Breast epithelium (tissue), 4 donors: ENCODE measurements around the gene ROR2. TPM values are rescaled to one million over a fixed set of nuclear protein-coding genes. Genes with fewer than 3 reads are reported as not detected.

Experiments used
- DNase-seq, 2 donors: peaks; one replicate each; pipeline ENCODE4 v3.0.0-alpha.2; 2019; ENCODE audit warnings: low spot score in 2 of 2
- H3K27ac ChIP-seq, 2 donors: fragments of 200-600 bp; sonication (generic) in 1 of 2; one replicate each; pipeline ENCODE4 v1.5.1; 2016 to 2019; ENCODE audit warnings: mild to moderate bottlenecking in 1 of 2
- H3K27me3 ChIP-seq, 2 donors: fragments of 200-600 bp; sonication (generic) in 1 of 2; one replicate each; pipeline versions ENCODE4 v1.5.1 to v1.6.0; 2017 to 2019; ENCODE audit warnings: control low read depth in 1 of 2, mild to moderate bottlenecking in 1 of 2
- H3K36me3 ChIP-seq: fragments of 200-600 bp; one replicate; pipeline ENCODE4 v1.5.1; 2019
- H3K4me1 ChIP-seq, 2 donors: fragments of 200-600 bp; sonication (generic); one replicate each; pipeline ENCODE4 v1.5.1; 2016 to 2019; ENCODE audit warnings: control low read depth in 1 of 2
- H3K4me3 ChIP-seq, 3 donors: fragments of 200-600 bp; sonication (generic); 1 replicate in 2 of 3; 2 replicates in 1 of 3; pipeline ENCODE4 v1.5.1; 2016 to 2019; ENCODE audit warnings: mild to moderate bottlenecking in 3 of 3, moderate library complexity in 2 of 3
- H3K9me3 ChIP-seq, 2 donors: fragments of 200-600 bp; sonication (generic) in 1 of 2; one replicate each; pipeline ENCODE4 v1.5.1; 2016 to 2019; ENCODE audit warnings: control low read depth in 1 of 2
- CTCF ChIP-seq, 3 donors: fragments of 450-650 bp; IDR thresholded peaks; one replicate each; pipeline ENCODE4 v1.5.1; 2016 to 2017; ENCODE audit warnings: antibody characterized with exemption in 3 of 3, mild to moderate bottlenecking in 3 of 3, moderate library complexity in 3 of 3
- POLR2A ChIP-seq: fragments of 450-650 bp; IDR thresholded peaks from one replicate; pipeline ENCODE4 v1.6.1; 2016; ENCODE audit warnings: antibody characterized with exemption, mild to moderate bottlenecking, moderate library complexity
- POLR2AphosphoS5 ChIP-seq, 3 donors: sonication (generic); formaldehyde crosslinking; IDR thresholded peaks; one replicate each; pipeline ENCODE4 v1.6.1; 2017; ENCODE audit warnings: antibody characterized with exemption in 3 of 3
- intact Hi-C: fragments of 100-400 bp; cut with DNase I; formaldehyde crosslinking; loops from one replicate; pipeline ENCODE4 v1.15.1; 2023; ENCODE audit warnings: low total_unique reads
- total RNA-seq, 3 donors: library from RNA; depleted of rRNA; stranded (reverse); fragments of >200 nt; gene quantifications; one replicate each; pipeline ENCODE4 v1.1.0, GENCODE V29; 2016

ROR2 gene
- total RNA-seq, 3 donors from 2014 or later: 2.1 to 25.6 (median 10.2) TPM

GRCh38 chr9:91657501-91657900 lies 292.5 kb downstream of the ROR2 start:
- Histone ChIP-seq H3K27ac (no peak overlapping the region), H3K4me1 (no peaks in the 10 kb centered on the region), H3K36me3 (no peaks in the 10 kb centered on the region), H3K27me3 (no peaks in the 10 kb centered on the region), H3K4me3 (no peak overlapping the region), H3K9me3 (no peaks in the 10 kb centered on the region)
- no peak for DNase-seq
- no peak for TF ChIP-seq POLR2AphosphoS5 (IDR thresholded peaks at IDR 0.05)
- no peak for TF ChIP-seq CTCF (IDR thresholded peaks at IDR 0.05)
- TF ChIP-seq POLR2A: no peak
- intact Hi-C loops: no loop called here

DNA sequence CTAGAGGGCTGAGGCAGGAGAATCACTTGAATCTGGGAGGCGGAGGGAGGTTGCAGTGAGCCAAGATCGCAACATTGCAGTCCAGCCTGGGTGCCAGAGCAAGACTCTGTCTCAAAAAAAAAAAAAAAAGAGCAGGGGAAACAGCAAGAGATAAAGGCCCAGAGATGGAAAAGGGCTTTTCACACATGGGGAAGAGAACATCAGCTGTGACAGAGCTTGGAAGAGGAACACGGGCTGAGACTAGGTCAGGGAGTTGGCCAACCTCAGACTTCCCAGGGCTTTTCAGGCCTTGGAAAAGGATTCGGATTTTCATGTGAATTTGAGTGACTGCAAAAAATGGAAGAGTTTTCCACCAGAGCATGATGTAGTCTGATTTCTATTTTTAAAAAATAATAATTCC lies 294.4 kb downstream of the ROR2 start:
- Histone ChIP-seq H3K9me3 (no peaks in the 10 kb centered on the region), H3K27me3 (no peaks in the 10 kb centered on the region), H3K4me1 (no peaks in the 10 kb centered on the region), H3K36me3 (no peaks in the 10 kb centered on the region), H3K27ac (no peak overlapping the region), H3K4me3 (no peak overlapping the region)
- TF ChIP-seq POLR2AphosphoS5 (IDR thresholded peaks at IDR 0.05) (no peak), CTCF (IDR thresholded peaks at IDR 0.05) (no peak), POLR2A (no peak)
- DNase-seq: no peak
- intact Hi-C loops: no loop called here

DNA sequence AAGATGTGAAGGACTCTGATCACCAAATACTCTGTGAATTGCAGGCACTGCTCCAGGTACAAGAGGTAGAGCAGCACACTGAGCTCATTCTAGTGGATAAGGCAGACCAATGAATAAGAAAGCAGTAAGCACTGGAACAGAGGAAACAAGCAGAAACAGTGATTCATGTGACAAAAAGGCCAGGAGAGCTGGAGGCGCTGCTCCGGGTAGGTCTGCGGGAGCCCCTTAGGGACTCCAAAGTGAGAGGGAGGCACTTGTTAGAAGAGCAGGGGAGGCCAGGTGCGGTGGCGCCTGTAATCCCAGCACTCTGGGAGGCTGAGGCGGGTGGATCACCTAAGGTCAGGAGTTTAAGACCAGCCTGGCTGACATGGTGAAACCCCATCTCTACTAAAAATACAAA lies 294.8 kb downstream of the ROR2 start:
- TF ChIP-seq CTCF (IDR thresholded peaks at IDR 0.05) (no peak), POLR2A (no peak), POLR2AphosphoS5 (IDR thresholded peaks at IDR 0.05) (no peak)
- Histone ChIP-seq H3K27ac (no peak overlapping the region), H3K4me3 (no peak overlapping the region), H3K36me3 (no peaks in the 10 kb centered on the region), H3K9me3 (no peaks in the 10 kb centered on the region), H3K27me3 (no peaks in the 10 kb centered on the region), H3K4me1 (no peaks in the 10 kb centered on the region)
- no peak for DNase-seq
- intact Hi-C loops: no loop called here

GRCh38 chr9:91654527-91654926 lies 295.5 kb downstream of the ROR2 start:
- Histone ChIP-seq H3K27me3 (no peaks in the 10 kb centered on the region), H3K9me3 (no peaks in the 10 kb centered on the region), H3K4me3 (no peak overlapping the region), H3K36me3 (no peaks in the 10 kb centered on the region), H3K27ac (no peak overlapping the region), H3K4me1 (no peaks in the 10 kb centered on the region)
- TF ChIP-seq CTCF (IDR thresholded peaks at IDR 0.05): no peak
- no peak for TF ChIP-seq POLR2AphosphoS5 (IDR thresholded peaks at IDR 0.05)
- TF ChIP-seq POLR2A: no peak
- intact Hi-C loops: no loop called here
- DNase-seq: no peak

DNA sequence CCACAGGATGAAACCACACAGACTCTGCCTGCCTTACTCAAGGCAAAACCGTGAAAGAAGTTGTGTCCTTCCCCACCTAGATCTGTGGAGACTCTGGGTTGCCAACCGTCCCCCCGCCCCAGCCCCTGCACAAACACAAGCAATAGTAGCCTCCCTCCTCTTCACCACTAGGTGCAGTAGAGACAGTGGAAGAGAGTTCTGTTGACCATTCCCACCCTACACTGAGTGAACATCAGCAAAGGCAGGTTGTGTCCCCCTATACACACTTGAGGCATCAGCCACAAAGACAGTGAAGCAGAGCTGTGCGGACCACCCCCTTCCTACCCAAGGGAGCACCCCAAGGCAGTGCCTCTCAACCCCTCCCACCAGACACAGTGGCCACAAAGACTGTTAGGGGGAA lies 302.7 kb downstream of the ROR2 start:
- Histone ChIP-seq H3K27me3 (no peaks in the 10 kb centered on the region), H3K4me1 (no peaks in the 10 kb centered on the region), H3K9me3 (no peaks in the 10 kb centered on the region), H3K36me3 (no peaks in the 10 kb centered on the region), H3K27ac (no peak overlapping the region), H3K4me3 (no peak overlapping the region)
- TF ChIP-seq POLR2A (no peak), POLR2AphosphoS5 (IDR thresholded peaks at IDR 0.05) (no peak), CTCF (IDR thresholded peaks at IDR 0.05) (no peak)
- no peak for DNase-seq
- intact Hi-C loops: no loop called here
